Measurements from ENCODE around the gene QRSL1. TPM values are rescaled to one million over a fixed set of nuclear protein-coding genes. Genes with fewer than 3 reads are reported as not detected.
A peak's percentile ranks its signal among the peaks of the same experiment; 100 is the strongest.
"Not testable (repeated sequence)": the region's sequence is repeated elsewhere in the genome, so short reads cannot be mapped to it uniquely, and the experiment has no call there.

Gene QRSL1
- total RNA-seq, 1 donor from 2014 or later: 17.2 TPM

DNA sequence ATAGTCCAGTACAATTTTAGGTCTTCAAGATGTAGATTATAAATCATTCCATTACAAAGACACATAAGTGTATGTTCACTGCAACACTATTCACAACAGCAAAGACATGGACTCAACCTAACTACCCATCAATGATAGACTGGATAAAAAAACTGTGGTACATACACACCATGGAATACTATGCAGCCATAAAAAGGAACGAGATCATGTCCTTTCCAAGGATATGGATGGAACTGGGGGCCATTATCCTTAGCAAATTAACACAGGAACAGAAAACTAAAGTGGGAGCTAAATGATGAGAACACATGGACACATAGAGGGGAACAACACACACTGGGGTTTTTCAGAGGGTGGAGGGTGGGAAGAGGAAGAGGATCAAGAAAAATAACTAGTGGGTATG lies 6.3 kb upstream of the QRSL1 start:
- peaks cover 13% of the 10 kb centered on the region for H3K36me3 Mint-ChIP-seq
- TF ChIP-seq, protein P1, sequence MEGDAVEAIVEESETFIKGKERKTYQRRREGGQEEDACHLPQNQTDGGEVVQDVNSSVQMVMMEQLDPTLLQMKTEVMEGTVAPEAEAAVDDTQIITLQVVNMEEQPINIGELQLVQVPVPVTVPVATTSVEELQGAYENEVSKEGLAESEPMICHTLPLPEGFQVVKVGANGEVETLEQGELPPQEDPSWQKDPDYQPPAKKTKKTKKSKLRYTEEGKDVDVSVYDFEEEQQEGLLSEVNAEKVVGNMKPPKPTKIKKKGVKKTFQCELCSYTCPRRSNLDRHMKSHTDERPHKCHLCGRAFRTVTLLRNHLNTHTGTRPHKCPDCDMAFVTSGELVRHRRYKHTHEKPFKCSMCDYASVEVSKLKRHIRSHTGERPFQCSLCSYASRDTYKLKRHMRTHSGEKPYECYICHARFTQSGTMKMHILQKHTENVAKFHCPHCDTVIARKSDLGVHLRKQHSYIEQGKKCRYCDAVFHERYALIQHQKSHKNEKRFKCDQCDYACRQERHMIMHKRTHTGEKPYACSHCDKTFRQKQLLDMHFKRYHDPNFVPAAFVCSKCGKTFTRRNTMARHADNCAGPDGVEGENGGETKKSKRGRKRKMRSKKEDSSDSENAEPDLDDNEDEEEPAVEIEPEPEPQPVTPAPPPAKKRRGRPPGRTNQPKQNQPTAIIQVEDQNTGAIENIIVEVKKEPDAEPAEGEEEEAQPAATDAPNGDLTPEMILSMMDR (IDR thresholded peaks at IDR 0.05; ENCODE audit: unreplicated experiment): no peak
- no peak overlapping the region for H3K27ac Mint-ChIP-seq
- DNase-seq (ENCODE audit: low spot score in 2 of 2, unreplicated experiment in 2 of 2): no peak
- H3K4me3 Mint-ChIP-seq: no peak overlapping the region
- H3K4me1 Mint-ChIP-seq: peaks cover 20% of the 10 kb centered on the region
- H3K9me3 Mint-ChIP-seq: peaks cover 12% of the 10 kb centered on the region
- no peaks in the 10 kb centered on the region for H3K27me3 Mint-ChIP-seq (ENCODE audit: low read depth)

GRCh38 chr6:106626485-106626884 lies 2.9 kb upstream of the QRSL1 start:
- Mint-ChIP-seq H3K36me3 (peaks cover 13% of the 10 kb centered on the region), H3K27ac (no peak overlapping the region), H3K4me1 (peaks cover 40% of the 10 kb centered on the region), H3K4me3 (no peak overlapping the region), H3K27me3 (ENCODE audit: low read depth) (no peaks in the 10 kb centered on the region), H3K9me3 (peaks cover 12% of the 10 kb centered on the region)
- TF ChIP-seq, protein P1 (IDR thresholded peaks at IDR 0.05; ENCODE audit: unreplicated experiment): no peak
- no peak for DNase-seq (ENCODE audit: low spot score in 2 of 2, unreplicated experiment in 2 of 2)

DNA sequence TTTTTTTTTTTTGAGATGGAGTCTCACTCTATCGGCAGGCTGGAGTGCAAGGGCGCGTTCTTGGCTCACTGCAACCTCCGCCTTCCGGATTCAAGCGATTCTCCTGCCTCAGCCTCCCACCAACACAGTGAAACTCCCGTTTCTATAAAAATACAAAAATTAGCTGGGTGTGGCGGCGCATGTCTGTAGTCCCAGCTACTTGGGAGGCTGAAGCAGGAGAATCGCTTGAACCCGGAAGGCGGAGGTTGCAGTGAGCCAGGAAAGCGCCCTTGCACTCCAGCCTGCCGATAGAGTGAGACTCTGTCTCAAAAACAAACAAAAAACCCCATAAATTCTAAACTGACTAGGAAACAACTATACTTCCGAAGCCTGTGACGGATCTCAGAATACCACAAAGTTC lies 1.6 kb upstream of the QRSL1 start:
- not testable (repeated sequence) for DNase-seq (ENCODE audit: low spot score in 2 of 2, unreplicated experiment in 2 of 2); H3K27ac Mint-ChIP-seq; H3K36me3 Mint-ChIP-seq; H3K27me3 Mint-ChIP-seq (ENCODE audit: low read depth); H3K4me3 Mint-ChIP-seq; H3K9me3 Mint-ChIP-seq
- peaks cover 40% of the 10 kb centered on the region for H3K4me1 Mint-ChIP-seq

DNA sequence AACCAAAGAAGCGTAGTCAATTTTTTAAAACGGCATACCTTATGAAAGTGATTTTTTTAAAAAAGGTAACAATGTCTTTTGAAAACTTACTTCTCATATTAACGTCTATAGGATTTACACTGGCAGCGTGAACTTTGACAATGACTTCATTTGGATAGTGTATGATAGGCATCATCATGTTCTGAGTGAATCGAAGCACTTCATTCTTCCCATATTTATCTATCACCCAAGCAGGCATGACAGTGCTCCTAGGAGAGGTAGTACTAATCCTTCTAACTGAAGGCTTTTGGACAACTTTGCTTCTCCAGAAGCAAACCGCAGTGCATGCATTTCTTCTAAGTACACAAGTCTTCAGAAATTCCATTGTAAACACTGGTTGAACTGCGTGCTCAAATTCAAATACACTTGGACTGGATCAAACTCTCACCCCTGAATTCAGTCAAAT lies 698 bp upstream of the QRSL1 start:
- peaks cover 40% of the 10 kb centered on the region for H3K4me1 Mint-ChIP-seq
- H3K36me3 Mint-ChIP-seq: no peaks in the 10 kb centered on the region
- H3K4me3 Mint-ChIP-seq: peak overlapping the region; percentile 93
- no peaks in the 10 kb centered on the region for H3K27me3 Mint-ChIP-seq (ENCODE audit: low read depth)
- TF ChIP-seq, protein P1 (IDR thresholded peaks at IDR 0.05; ENCODE audit: unreplicated experiment): no peak
- DNase-seq (ENCODE audit: low spot score in 2 of 2, unreplicated experiment in 2 of 2): no peak
- H3K9me3 Mint-ChIP-seq: no peaks in the 10 kb centered on the region
- H3K27ac Mint-ChIP-seq: peak overlapping the region; percentile 98

- H3K36me3 Mint-ChIP-seq: peaks cover 5% of the 10 kb centered on the region
- no peaks in the 10 kb centered on the region for H3K9me3 Mint-ChIP-seq
- H3K4me1 Mint-ChIP-seq: peaks cover 40% of the 10 kb centered on the region
- DNase-seq (ENCODE audit: low spot score in 2 of 2, unreplicated experiment in 2 of 2): no peak
- TF ChIP-seq, protein P1 (IDR thresholded peaks at IDR 0.05; ENCODE audit: unreplicated experiment): no peak
- no peaks in the 10 kb centered on the region for H3K27me3 Mint-ChIP-seq (ENCODE audit: low read depth)
- H3K4me3 Mint-ChIP-seq: peak overlapping the region; percentile 93
- H3K27ac Mint-ChIP-seq: peak overlapping the region; percentile 98
Observed at GRCh38 chr6:106629859-106630163, 433 bp downstream of the QRSL1 start.

DNA sequence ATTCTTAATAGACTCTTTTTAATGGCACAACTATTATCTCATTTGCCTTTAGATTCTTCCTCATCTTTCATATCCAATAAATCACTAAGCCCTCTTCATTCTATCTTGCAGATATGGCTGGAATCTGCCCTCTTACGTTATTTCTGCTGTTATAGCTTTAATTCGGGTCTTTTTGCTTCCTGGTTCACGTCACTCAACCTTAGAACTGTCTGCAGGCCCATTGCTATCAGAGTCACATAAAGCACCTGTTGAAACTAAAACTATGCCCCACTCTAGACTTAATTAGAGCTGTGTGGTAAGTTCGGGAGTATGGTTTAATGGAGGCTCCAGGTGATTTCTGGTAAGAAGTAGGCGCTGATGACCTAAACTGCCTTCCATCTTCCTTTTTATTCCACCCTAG lies 988 bp downstream of the QRSL1 start:
- H3K4me1 Mint-ChIP-seq: peaks cover 38% of the 10 kb centered on the region
- TF ChIP-seq, protein P1 (IDR thresholded peaks at IDR 0.05; ENCODE audit: unreplicated experiment): no peak
- no peaks in the 10 kb centered on the region for H3K9me3 Mint-ChIP-seq
- H3K36me3 Mint-ChIP-seq: peaks cover 9% of the 10 kb centered on the region
- DNase-seq (ENCODE audit: low spot score in 2 of 2, unreplicated experiment in 2 of 2): no peak
- H3K27ac Mint-ChIP-seq: peak overlapping the region; percentile 98
- no peaks in the 10 kb centered on the region for H3K27me3 Mint-ChIP-seq (ENCODE audit: low read depth)
- peak overlapping the region; percentile 93 for H3K4me3 Mint-ChIP-seq

All from mesothelial cell of epicardium (in vitro differentiated cells).